Medulla oblongata (tissue), 1 donor: ENCODE results near the gene DHRS1.

Experiments used
- DNase-seq: peaks from one replicate; pipeline ENCODE4 v3.0.0-alpha.2; 2015; ENCODE audit errors: extremely low spot score

DHRS1 gene

GRCh38 chr14:24299255-24300191 lies at the start of gene DHRS1, which contains the start of gene NOP9:
Gene DHRS1 (minus strand): TSS chr14:24299780. CDS start chr14:24299106, 674 bp downstream.
Gene NOP9 (plus strand): TSS chr14:24299850. CDS start chr14:24299955, 105 bp downstream.
- peak; percentile 91 for DNase-seq

GRCh38 chr14:24348186-24348585 lies 48.6 kb upstream of the DHRS1 start:
- DNase-seq, result no peak

GRCh38 chr14:24347134-24347533 lies 47.6 kb upstream of the DHRS1 start:
- DNase-seq, result no peak

GRCh38 chr14:24343795-24344660 lies 44.4 kb upstream of the DHRS1 start:
- no peak for DNase-seq

- no peak for DNase-seq
These were observed 43.3 kb upstream of the DHRS1 start for GRCh38 chr14:24342889-24343288.

GRCh38 chr14:24340606-24341005 lies 41.0 kb upstream of the DHRS1 start:
- no peak for DNase-seq

- DNase-seq, result peak; percentile 38
These were observed 39.9 kb upstream of the DHRS1 start, which contains the start of gene RIPK3 for GRCh38 chr14:24339284-24340151. Gene RIPK3 (minus strand): TSS chr14:24339991. CDS start chr14:24339826, 165 bp downstream.

GRCh38 chr14:24338843-24339242 lies 39.3 kb upstream of the DHRS1 start:
- DNase-seq, result no peak

- no peak for DNase-seq
These were observed 38.2 kb upstream of the DHRS1 start for GRCh38 chr14:24337824-24338175.

GRCh38 chr14:24337144-24337823 lies 37.7 kb upstream of the DHRS1 start:
- DNase-seq, result no peak

GRCh38 chr14:24335461-24336171 lies 36.0 kb upstream of the DHRS1 start:
- DNase-seq, result no peak

- DNase-seq, result no peak
These were observed 35.1 kb upstream of the DHRS1 start, which contains the start of gene ADCY4 for GRCh38 chr14:24334431-24335291. Gene ADCY4 (minus strand): TSS chr14:24335071. CDS start chr14:24334652, 419 bp downstream.

GRCh38 chr14:24332268-24332993 lies 32.9 kb upstream of the DHRS1 start:
- peak; percentile 79 for DNase-seq

- DNase-seq, result no peak
These were observed 32.2 kb upstream of the DHRS1 start for GRCh38 chr14:24331731-24332267.

GRCh38 chr14:24330973-24331674 lies 31.5 kb upstream of the DHRS1 start:
- no peak for DNase-seq

- DNase-seq, result peak; percentile 66
These were observed 30.2 kb upstream of the DHRS1 start for GRCh38 chr14:24329736-24330135.

- no peak for DNase-seq
These were observed 29.6 kb upstream of the DHRS1 start for GRCh38 chr14:24329073-24329663.
